T follicular helper cell (primary cell): ENCODE measurements around the gene CMTR1.

Source experiments
- DNase-seq: peaks from one replicate; pipeline ENCODE4 v3.0.0-alpha.2; 2020; ENCODE audit warnings: low read depth

CMTR1 gene

GRCh38 chr6:37477656-37478435, 44.8 kb downstream of the CMTR1 start:
- no peak for DNase-seq

- no peak for DNase-seq
These were observed 45.8 kb downstream of the CMTR1 start for GRCh38 chr6:37478827-37479226.

- no peak for DNase-seq
These were observed 46.3 kb downstream of the CMTR1 start for GRCh38 chr6:37479266-37479854.

GRCh38 chr6:37480118-37480736, 47.2 kb downstream of the CMTR1 start:
- DNase-seq, result no peak

- no peak for DNase-seq
These were observed 48.0 kb downstream of the CMTR1 start for GRCh38 chr6:37480951-37481534.

GRCh38 chr6:37481711-37482605, 48.9 kb downstream of the CMTR1 start:
- no peak for DNase-seq

GRCh38 chr6:37482606-37483251, 49.7 kb downstream of the CMTR1 start:
- no peak for DNase-seq

GRCh38 chr6:37483252-37483901, 50.4 kb downstream of the CMTR1 start:
- DNase-seq, result no peak

- peak; percentile 70 for DNase-seq
These were observed 51.1 kb downstream of the CMTR1 start for GRCh38 chr6:37483917-37484785.

GRCh38 chr6:37484786-37485170, 51.8 kb downstream of the CMTR1 start:
- no peak for DNase-seq

GRCh38 chr6:37485291-37485702, 52.3 kb downstream of the CMTR1 start:
- no peak for DNase-seq

- no peak for DNase-seq
These were observed 53.3 kb downstream of the CMTR1 start for GRCh38 chr6:37486121-37486839.

GRCh38 chr6:37487591-37488380, 54.8 kb downstream of the CMTR1 start:
- DNase-seq, result no peak

GRCh38 chr6:37488476-37488875, 55.5 kb downstream of the CMTR1 start:
- no peak for DNase-seq

- no peak for DNase-seq
These were observed 56.8 kb downstream of the CMTR1 start for GRCh38 chr6:37489697-37490336.

- no peak for DNase-seq
These were observed 57.6 kb downstream of the CMTR1 start for GRCh38 chr6:37490536-37491170.

- no peak for DNase-seq
These were observed 58.3 kb downstream of the CMTR1 start for GRCh38 chr6:37491171-37491829.
